ENCODE measurements around the gene CDH5. TPM values are rescaled to one million over a fixed set of nuclear protein-coding genes. Genes with fewer than 3 reads are reported as not detected.

The CDH5 gene
- total and polyA plus RNA-seq, 4 donors, result 29.9 to 196 (median 81.1) TPM

Other genes starting within 250 kb of the CDH5 start
- gene BEAN1, start 60.6 kb downstream of the CDH5 start, total RNA-seq, result 1 to 10 TPM in 1 of 2 donors, under 1 TPM in 1; 0.31 to 3.2 TPM
- gene BEAN1, start 60.6 kb downstream of the CDH5 start, polyA plus RNA-seq, result under 1 TPM; 0.16 to 0.20 TPM
- gene TK2, start 183.4 kb downstream of the CDH5 start, total RNA-seq, result 10 to 100 TPM; 33.2 to 37.7 TPM
- gene TK2, start 183.4 kb downstream of the CDH5 start, polyA plus RNA-seq, result 10 to 100 TPM; 13.1 to 16.8 TPM
- gene CKLF, start 185.9 kb downstream of the CDH5 start, total RNA-seq, result 10 to 100 TPM; 43.8 to 48.5 TPM
- gene CKLF, start 185.9 kb downstream of the CDH5 start, polyA plus RNA-seq, result 100 to 1,000 TPM in 1 of 2 donors, 10 to 100 TPM in 1; 43.1 to 133 TPM
- 1 to 10 TPM; 3.7 to 7.5 TPM for gene CMTM1, start 199.7 kb downstream of the CDH5 start, total RNA-seq
- gene CMTM1, start 199.7 kb downstream of the CDH5 start, polyA plus RNA-seq, result 1 to 10 TPM in 1 of 2 donors, under 1 TPM in 1; 0.41 to 2.0 TPM
- 1 to 10 TPM; 2.2 to 3.7 TPM for gene CMTM2, start 212.8 kb downstream of the CDH5 start, total RNA-seq
- gene CMTM2, start 212.8 kb downstream of the CDH5 start, polyA plus RNA-seq, result 10 to 100 TPM in 1 of 2 donors, 1 to 10 TPM in 1; 2.0 to 14.1 TPM
- gene CMTM3, start 238.0 kb downstream of the CDH5 start, total RNA-seq, result 10 to 100 TPM; 28.1 to 34.6 TPM
- 10 to 100 TPM; 19.8 to 46.4 TPM for gene CMTM3, start 238.0 kb downstream of the CDH5 start, polyA plus RNA-seq